ENCODE results near the gene CSNK1D.
"Not testable (repeated sequence)": the region's sequence is repeated elsewhere in the genome, so short reads cannot be mapped to it uniquely, and the experiment has no call there.

The CSNK1D gene

GRCh38 chr17:82195675-82196672 lies 77.5 kb downstream of the CSNK1D start:
- no peak for DNase-seq

DNA sequence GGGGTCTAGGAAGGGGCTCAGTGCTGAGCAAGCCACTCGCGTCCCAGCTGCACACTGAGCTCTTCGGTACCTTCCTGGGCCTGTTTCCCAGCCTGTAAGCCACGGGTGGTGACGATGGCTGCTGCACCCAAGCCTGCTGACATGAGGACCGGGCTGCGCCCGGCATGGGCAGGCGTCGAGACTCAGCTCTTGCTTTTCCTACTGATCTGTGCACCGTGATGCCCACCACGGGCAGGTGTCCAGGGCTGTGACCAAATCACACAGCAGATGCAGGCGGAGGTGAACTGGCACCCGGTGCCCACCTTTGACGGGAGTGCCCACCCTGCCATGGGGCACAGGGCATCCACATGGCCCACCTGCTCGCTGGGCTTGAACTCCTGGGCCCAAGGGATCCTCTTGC lies 78.7 kb downstream of the CSNK1D start:
- no peak for DNase-seq

DNA sequence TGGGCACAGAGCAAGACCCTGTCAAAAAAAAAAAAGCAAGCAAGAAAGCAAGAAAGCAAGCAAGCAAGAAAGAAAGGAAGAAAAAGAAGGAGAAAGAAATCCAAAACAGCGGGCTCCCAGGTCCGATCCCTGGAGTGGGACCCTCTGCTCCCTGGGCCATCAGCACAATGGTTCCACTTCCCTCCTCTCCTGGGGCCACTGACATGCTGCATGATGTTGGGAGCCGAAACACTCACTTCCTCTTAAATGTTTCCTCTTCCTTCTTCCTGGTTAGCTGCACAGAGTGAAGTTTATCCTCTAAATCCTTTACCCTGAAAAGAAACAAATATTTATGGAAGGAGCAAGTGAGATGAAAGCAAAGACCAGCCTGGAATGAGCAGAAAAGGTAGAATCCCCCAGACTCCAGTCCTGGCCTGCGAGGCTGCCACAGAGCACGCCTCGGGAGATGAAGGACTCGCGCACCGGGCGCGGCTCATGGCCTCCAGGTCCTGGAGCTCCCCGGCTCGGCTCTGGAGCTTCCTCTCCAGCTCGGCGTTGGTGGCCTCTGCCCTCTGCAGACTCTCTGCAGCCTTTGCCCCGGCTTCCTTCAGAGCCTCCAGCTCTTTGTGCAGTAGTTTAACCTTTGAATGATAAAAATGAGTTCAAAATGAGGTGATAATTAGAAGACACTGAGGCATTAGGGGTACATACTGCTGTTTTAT lies 79.8 kb downstream of the CSNK1D start:
- peak in 1 of 56 donors; percentile 16 for DNase-seq

DNA sequence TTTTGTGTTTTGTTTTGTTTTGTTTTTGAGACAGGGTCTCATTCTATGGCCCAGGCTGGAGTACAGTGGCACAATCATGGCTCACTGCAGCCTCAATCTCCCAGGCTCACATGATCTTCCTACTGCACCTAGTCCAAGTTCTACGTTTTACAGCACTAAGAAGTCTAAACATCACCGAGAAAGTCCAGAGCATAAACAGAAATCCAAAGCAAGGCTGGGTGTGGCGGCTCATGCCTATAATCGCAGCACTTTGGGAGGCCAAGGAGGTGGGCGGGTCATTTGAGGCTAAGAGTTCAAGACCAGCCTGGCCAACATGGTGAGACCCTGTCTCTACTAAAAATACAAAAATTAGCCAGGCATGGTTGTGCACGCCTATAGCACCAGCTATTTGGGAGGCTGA lies 80.5 kb downstream of the CSNK1D start:
- DNase-seq, result not testable (repeated sequence)
